Astrocyte of the cerebellum (primary cell): Measurements from ENCODE around the gene MUC2.
"Not testable (repeated sequence)": the region's sequence is repeated elsewhere in the genome, so short reads cannot be mapped to it uniquely, and the experiment has no call there.

ENCODE experiments used
- DNase-seq: peaks from one replicate; pipeline ENCODE4 v3.0.0-alpha.2; 2011; ENCODE audit warnings: low read depth
- H3K4me3 ChIP-seq: 2 replicates; pipeline ENCODE4 v1.5.1; 2011; ENCODE audit warnings: mild to moderate bottlenecking, low read depth, low read length, moderate library complexity
- CTCF ChIP-seq: IDR thresholded peaks from 2 replicates; pipeline ENCODE4 v1.5.1; 2012; ENCODE audit warnings: low read length, low read depth, moderate library complexity, mild to moderate bottlenecking; ENCODE audit errors: missing control alignments
- in situ Hi-C: cut with HindIII; loops from 2 replicates; pipeline ENCODE4 v1.10.0; 2017; ENCODE audit warnings: low sequenced_read_pairs

MUC2 gene

GRCh38 chr11:1112351-1113191 lies 37.9 kb downstream of the MUC2 start:
- no peak overlapping the region for H3K4me3 ChIP-seq
- in situ Hi-C loops: no loop called here
- DNase-seq: no peak
- no peak for TF ChIP-seq CTCF

- DNase-seq: no peak
- H3K4me3 ChIP-seq: no peak overlapping the region
- in situ Hi-C loops: no loop called here
- no peak for TF ChIP-seq CTCF
These were observed 38.9 kb downstream of the MUC2 start for GRCh38 chr11:1113405-1114201.

GRCh38 chr11:1115292-1115691 lies 40.6 kb downstream of the MUC2 start:
- DNase-seq, in situ Hi-C loops, H3K4me3 ChIP-seq: not testable (repeated sequence)

- TF ChIP-seq CTCF: no peak
- in situ Hi-C loops: no loop called here
- no peak overlapping the region for H3K4me3 ChIP-seq
- no peak for DNase-seq
These were observed 41.4 kb downstream of the MUC2 start for GRCh38 chr11:1116104-1116503.

- TF ChIP-seq CTCF: no peak
- no peak for DNase-seq
- in situ Hi-C loops: no loop called here
- H3K4me3 ChIP-seq: no peak overlapping the region
These were observed 42.2 kb downstream of the MUC2 start for GRCh38 chr11:1116666-1117390.

GRCh38 chr11:1117992-1118391 lies 43.3 kb downstream of the MUC2 start:
- no peak for DNase-seq
- in situ Hi-C loops: no loop called here
- H3K4me3 ChIP-seq: no peak overlapping the region
- TF ChIP-seq CTCF: no peak
